ENCODE results near the gene TSR1. TPM values are rescaled to one million over a fixed set of nuclear protein-coding genes. Genes with fewer than 3 reads are reported as not detected.
A peak's percentile ranks its signal among the peaks of the same experiment; 100 is the strongest.
"Not testable (repeated sequence)": the region's sequence is repeated elsewhere in the genome, so short reads cannot be mapped to it uniquely, and the experiment has no call there.

Gene TSR1
- total RNA-seq, 1 donor from 2014 or later: 21.1 TPM

DNA sequence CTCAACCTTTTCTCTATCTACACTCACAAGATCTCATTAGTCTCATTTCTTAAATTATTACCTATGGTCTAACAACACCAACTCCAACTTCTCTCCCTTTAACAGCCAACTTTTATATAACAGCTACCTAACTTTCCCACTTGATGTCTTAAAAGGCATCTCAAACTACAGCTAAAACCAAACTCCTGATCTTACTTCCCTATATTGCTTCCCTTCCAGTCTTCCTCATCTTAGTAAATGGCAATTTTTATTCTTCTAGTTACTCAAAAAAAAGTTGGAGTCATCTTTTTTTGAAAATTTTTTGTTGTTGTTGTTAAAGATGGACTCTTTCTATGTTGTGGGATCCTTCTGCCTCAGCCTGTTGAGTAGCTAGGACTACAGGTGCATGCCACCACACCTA is 17.2 kb downstream of the TSR1 start:
- no peak overlapping the region for H3K27ac Mint-ChIP-seq (ENCODE audit: unreplicated experiment)
- H3K36me3 Mint-ChIP-seq (ENCODE audit: low read depth): peaks cover 14% of the 10 kb centered on the region
- H3K4me3 Mint-ChIP-seq (ENCODE audit: unreplicated experiment): no peak overlapping the region
- no peak for DNase-seq (ENCODE audit: low spot score)
- TF ChIP-seq, protein P1, sequence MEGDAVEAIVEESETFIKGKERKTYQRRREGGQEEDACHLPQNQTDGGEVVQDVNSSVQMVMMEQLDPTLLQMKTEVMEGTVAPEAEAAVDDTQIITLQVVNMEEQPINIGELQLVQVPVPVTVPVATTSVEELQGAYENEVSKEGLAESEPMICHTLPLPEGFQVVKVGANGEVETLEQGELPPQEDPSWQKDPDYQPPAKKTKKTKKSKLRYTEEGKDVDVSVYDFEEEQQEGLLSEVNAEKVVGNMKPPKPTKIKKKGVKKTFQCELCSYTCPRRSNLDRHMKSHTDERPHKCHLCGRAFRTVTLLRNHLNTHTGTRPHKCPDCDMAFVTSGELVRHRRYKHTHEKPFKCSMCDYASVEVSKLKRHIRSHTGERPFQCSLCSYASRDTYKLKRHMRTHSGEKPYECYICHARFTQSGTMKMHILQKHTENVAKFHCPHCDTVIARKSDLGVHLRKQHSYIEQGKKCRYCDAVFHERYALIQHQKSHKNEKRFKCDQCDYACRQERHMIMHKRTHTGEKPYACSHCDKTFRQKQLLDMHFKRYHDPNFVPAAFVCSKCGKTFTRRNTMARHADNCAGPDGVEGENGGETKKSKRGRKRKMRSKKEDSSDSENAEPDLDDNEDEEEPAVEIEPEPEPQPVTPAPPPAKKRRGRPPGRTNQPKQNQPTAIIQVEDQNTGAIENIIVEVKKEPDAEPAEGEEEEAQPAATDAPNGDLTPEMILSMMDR (IDR thresholded peaks at IDR 0.05): no peak
- no peaks in the 10 kb centered on the region for H3K9me3 Mint-ChIP-seq (ENCODE audit: low read depth)
- H3K27me3 Mint-ChIP-seq (ENCODE audit: low read depth): no peaks in the 10 kb centered on the region
- peaks cover 2% of the 10 kb centered on the region for H3K4me1 Mint-ChIP-seq (ENCODE audit: low read depth)

DNA sequence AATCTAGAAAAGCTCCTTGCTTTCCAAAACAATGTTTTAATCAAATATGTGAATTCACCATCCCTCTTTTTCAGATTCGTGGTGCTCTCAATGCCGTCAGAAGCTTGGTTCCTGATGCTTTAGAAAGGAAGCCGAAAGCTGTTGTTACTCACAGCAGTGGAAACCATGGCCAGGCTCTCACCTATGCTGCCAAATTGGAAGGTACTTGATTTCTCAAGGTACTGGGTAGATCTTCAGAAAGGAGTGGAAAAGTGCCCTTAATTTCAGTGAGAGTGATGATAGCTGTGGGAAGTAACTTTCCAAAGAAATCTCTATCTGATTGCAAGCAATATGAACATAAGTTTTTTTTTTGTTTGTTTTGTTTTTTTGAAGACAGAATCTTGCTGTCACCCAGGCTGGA is 18.5 kb downstream of the TSR1 start:
- DNase-seq (ENCODE audit: low spot score): no peak
- Mint-ChIP-seq H3K27me3 (ENCODE audit: low read depth) (no peaks in the 10 kb centered on the region), H3K4me3 (ENCODE audit: unreplicated experiment) (no peak overlapping the region), H3K27ac (ENCODE audit: unreplicated experiment) (no peak overlapping the region), H3K36me3 (ENCODE audit: low read depth) (peaks cover 3% of the 10 kb centered on the region), H3K4me1 (ENCODE audit: low read depth) (peaks cover 2% of the 10 kb centered on the region), H3K9me3 (ENCODE audit: low read depth) (no peaks in the 10 kb centered on the region)
- TF ChIP-seq, protein P1 (IDR thresholded peaks at IDR 0.05): no peak

DNA sequence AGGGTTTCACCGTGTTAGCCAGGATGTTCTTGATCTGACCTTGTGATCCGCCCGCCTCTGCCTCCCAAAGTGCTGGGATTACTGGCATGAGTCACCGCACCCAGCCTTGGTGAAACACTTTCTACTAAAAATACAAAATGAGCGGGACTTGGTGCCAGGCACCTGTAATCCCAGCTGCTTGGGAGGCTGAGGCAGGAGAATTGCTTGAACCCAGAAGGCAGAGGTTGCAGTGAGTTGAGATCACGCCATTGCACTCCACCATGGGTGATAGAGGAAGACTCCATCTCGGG is 19.4 kb downstream of the TSR1 start:
- H3K27me3 Mint-ChIP-seq (ENCODE audit: low read depth); H3K27ac Mint-ChIP-seq (ENCODE audit: unreplicated experiment); H3K4me3 Mint-ChIP-seq (ENCODE audit: unreplicated experiment); DNase-seq (ENCODE audit: low spot score); H3K4me1 Mint-ChIP-seq (ENCODE audit: low read depth); H3K36me3 Mint-ChIP-seq (ENCODE audit: low read depth); H3K9me3 Mint-ChIP-seq (ENCODE audit: low read depth): not testable (repeated sequence)

DNA sequence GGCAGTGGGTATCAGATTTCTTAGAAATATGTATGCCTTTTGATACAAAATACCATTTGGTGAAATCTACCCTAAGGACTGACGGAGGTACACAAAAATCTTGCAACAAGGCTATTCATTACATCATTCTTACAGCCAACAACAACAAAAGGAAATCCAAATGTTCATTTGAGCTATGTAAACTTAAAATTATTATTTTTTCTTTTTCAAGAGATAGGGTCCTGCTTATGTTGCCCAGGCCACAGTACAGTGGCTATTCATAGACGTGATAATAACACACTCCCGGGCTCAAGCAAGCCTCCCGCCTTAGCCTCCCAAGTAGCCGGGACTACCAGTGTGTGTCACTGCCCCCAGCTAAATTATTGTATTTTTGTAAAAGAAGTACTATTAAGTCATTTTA is 23.5 kb downstream of the TSR1 start:
- Mint-ChIP-seq H3K27ac (ENCODE audit: unreplicated experiment) (peak overlapping the region; percentile 89), H3K4me1 (ENCODE audit: low read depth) (peaks cover 11% of the 10 kb centered on the region), H3K4me3 (ENCODE audit: unreplicated experiment) (no peak overlapping the region), H3K27me3 (ENCODE audit: low read depth) (no peaks in the 10 kb centered on the region), H3K9me3 (ENCODE audit: low read depth) (no peaks in the 10 kb centered on the region), H3K36me3 (ENCODE audit: low read depth) (no peaks in the 10 kb centered on the region)
- TF ChIP-seq, protein P1 (IDR thresholded peaks at IDR 0.05): no peak
- no peak for DNase-seq (ENCODE audit: low spot score)

DNA sequence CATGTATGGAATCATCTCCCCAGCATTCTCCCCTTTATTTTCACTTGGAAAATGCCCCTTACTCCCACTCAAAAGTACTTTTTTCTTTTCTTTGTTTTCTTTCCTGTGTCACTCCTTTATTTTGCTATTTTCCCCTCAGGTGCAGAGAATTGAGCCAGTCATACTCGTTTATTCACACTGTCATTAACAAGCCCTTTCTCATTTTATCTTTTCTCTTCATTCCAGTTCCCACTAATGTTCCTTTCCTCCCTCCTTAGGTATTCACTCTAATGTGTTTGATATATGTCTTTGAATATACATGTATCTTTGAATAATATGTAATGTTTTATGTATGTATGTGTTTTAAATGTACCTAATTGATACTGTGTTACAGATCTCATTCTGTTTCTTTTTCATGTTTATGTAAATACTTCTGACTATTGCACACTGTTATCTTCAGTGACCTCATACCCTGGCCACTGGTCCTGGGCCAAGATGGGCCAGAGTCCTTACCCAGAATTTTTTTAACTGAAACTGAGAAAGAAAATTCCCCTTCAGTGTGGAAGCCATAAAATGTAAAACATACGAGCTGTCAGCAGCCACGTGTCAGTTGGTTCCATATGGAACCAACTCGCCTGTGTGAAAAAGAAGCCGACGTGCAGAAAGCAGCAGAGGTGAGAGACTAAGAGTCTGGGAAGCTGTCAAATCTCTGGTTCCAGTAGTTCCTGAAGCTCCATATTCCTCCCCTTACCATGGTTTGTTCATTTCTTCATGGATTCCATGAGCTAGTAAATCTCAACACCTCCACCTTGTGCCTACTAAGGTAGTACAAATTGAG is 26.7 kb downstream of the TSR1 start:
- Mint-ChIP-seq H3K27ac (ENCODE audit: unreplicated experiment) (no peak overlapping the region), H3K36me3 (ENCODE audit: low read depth) (no peaks in the 10 kb centered on the region), H3K9me3 (ENCODE audit: low read depth) (no peaks in the 10 kb centered on the region), H3K4me1 (ENCODE audit: low read depth) (peaks cover 16% of the 10 kb centered on the region), H3K27me3 (ENCODE audit: low read depth) (no peaks in the 10 kb centered on the region), H3K4me3 (ENCODE audit: unreplicated experiment) (no peak overlapping the region)
- no peak for DNase-seq (ENCODE audit: low spot score)
- TF ChIP-seq, protein P1 (IDR thresholded peaks at IDR 0.05): no peak

DNA sequence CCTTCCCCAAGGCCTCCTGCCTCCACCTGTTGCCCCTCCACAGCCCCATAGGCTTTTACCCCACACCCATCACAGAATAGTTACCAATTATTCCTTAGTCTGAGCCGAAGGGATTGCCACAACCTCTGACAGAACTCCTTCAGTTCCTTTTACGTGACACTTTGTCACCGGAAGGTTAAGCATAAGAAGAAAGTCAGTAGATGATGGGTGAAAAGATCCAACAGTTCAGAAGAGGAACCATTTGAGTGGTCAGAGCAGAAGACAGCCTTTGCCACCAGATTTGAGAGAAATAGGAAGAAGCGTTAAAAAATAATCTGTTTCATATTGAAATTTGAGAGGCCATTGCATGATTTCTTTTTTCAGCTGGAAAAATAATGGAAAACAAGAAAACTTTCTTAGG is 31.3 kb downstream of the TSR1 start:
- no peaks in the 10 kb centered on the region for H3K9me3 Mint-ChIP-seq (ENCODE audit: low read depth)
- peak overlapping the region; percentile 51 for H3K4me3 Mint-ChIP-seq (ENCODE audit: unreplicated experiment)
- H3K36me3 Mint-ChIP-seq (ENCODE audit: low read depth): peaks cover 6% of the 10 kb centered on the region
- TF ChIP-seq, protein P1 (IDR thresholded peaks at IDR 0.05): no peak
- H3K4me1 Mint-ChIP-seq (ENCODE audit: low read depth): peaks cover 31% of the 10 kb centered on the region
- no peak for DNase-seq (ENCODE audit: low spot score)
- H3K27me3 Mint-ChIP-seq (ENCODE audit: low read depth): no peaks in the 10 kb centered on the region
- no peak overlapping the region for H3K27ac Mint-ChIP-seq (ENCODE audit: unreplicated experiment)
